Stimulated activated CD4-positive, alpha-beta T cell treated with anti-CD3 and anti-CD28 coated beads, Interleukin-4, amount 100 ng/mL, for 1 hour (primary cell): ENCODE data around the gene ASCC3.

Source experiments
- DNase-seq: peaks from one replicate; pipeline ENCODE4 v3.0.0-alpha.2; 2020

Gene ASCC3

GRCh38 chr6:100488244-100488643, 392.9 kb downstream of the ASCC3 start:
- no peak for DNase-seq

- no peak for DNase-seq
Observed at GRCh38 chr6:100487638-100488037, 393.5 kb downstream of the ASCC3 start.

- DNase-seq: no peak
Observed at GRCh38 chr6:100485268-100485667, 395.9 kb downstream of the ASCC3 start.

- no peak for DNase-seq
Observed at GRCh38 chr6:100484474-100484873, 396.7 kb downstream of the ASCC3 start.

- no peak for DNase-seq
Observed at GRCh38 chr6:100482698-100483097, 398.4 kb downstream of the ASCC3 start.

- no peak for DNase-seq
Observed at GRCh38 chr6:100479179-100480035, 401.7 kb downstream of the ASCC3 start.

GRCh38 chr6:100475554-100476320, 405.4 kb downstream of the ASCC3 start:
- no peak for DNase-seq

- DNase-seq: no peak
Observed at GRCh38 chr6:100473182-100473581, 407.9 kb downstream of the ASCC3 start.

GRCh38 chr6:100472674-100473073, 408.5 kb downstream of the ASCC3 start:
- DNase-seq: no peak

GRCh38 chr6:100470422-100471120, 410.6 kb downstream of the ASCC3 start:
- DNase-seq: no peak

- no peak for DNase-seq
Observed at GRCh38 chr6:100469101-100469859, 411.8 kb downstream of the ASCC3 start.

GRCh38 chr6:100468016-100468622, 413.0 kb downstream of the ASCC3 start:
- no peak for DNase-seq

- no peak for DNase-seq
Observed at GRCh38 chr6:100467129-100468015, 413.8 kb downstream of the ASCC3 start.

- no peak for DNase-seq
Observed at GRCh38 chr6:100466410-100467128, 414.6 kb downstream of the ASCC3 start.

- no peak for DNase-seq
Observed at GRCh38 chr6:100465701-100466409, 415.3 kb downstream of the ASCC3 start.

- DNase-seq: no peak
Observed at GRCh38 chr6:100464903-100465700, 416.0 kb downstream of the ASCC3 start, which contains the start of gene SIM1. SIM1 (minus strand) TSS chr6:100464921; CDS start chr6:100463468, 1,453 bp downstream.

GRCh38 chr6:100464162-100464851, 416.8 kb downstream of the ASCC3 start:
- no peak for DNase-seq

GRCh38 chr6:100463630-100464161, 417.4 kb downstream of the ASCC3 start:
- no peak for DNase-seq
